ENCODE data around the gene TEF. TPM values are rescaled to one million over a fixed set of nuclear protein-coding genes. Genes with fewer than 3 reads are reported as not detected.

Gene TEF
- total and polyA plus RNA-seq, 9 of the 15 experiments (the other 6 are each of a cell fraction or from before 2014, with no cell fraction given), result 0.04 to 3.1 (median 1.2) TPM

GRCh38 chr22:41381329-41382097 lies at the start of gene TEF (continued):
- TF ChIP-seq ZC3H4 (CRISPR knock-in tag; IDR thresholded peaks at IDR 0.05; ENCODE audit: borderline replicate concordance) (0 out of 2 replicates have a peak, but pooled peaks have one; percentile 40), EGR1 (conservative IDR thresholded peaks at IDR 0.05) (peak; percentile 16; the same call in 1 of the 2 replicates), POLR2A (conservative IDR thresholded peaks at IDR 0.05) (peak; percentile 55), CBX2 (IDR thresholded peaks at IDR 0.05; ENCODE audit: insufficient read depth, low read length, poor library complexity, severe bottlenecking) (no peak), FOS (IDR thresholded peaks at IDR 0.05; ENCODE audit: extremely low read depth, insufficient read length) (peak; percentile 38), CREB1 (IDR thresholded peaks at IDR 0.05) (peak; percentile 14; the same call in 1 of the 2 replicates), CREB1 (CRISPR knock-in tag; IDR thresholded peaks at IDR 0.05) (peak; percentile 22; the same call in 1 of the 2 replicates), ZNF79 (CRISPR knock-in tag; IDR thresholded peaks at IDR 0.05; ENCODE audit: low read depth) (no peak), TBP (optimal IDR thresholded peaks at IDR 0.05; ENCODE audit: low read depth, low read length) (peak; percentile 20), KDM4B (IDR thresholded peaks at IDR 0.05; ENCODE audit: borderline replicate concordance in 2 of 2, low read depth in 1 of 2) (0 out of 4 replicates have a peak, but pooled peaks of 1 of the 2 experiments have one; percentile 47), CCNT2 (IDR thresholded peaks at IDR 0.05; ENCODE audit: borderline replicate concordance, extremely low read depth, insufficient read length, low read depth, low read length) (peak; percentile 45), ATF1 (CRISPR knock-in tag; IDR thresholded peaks at IDR 0.05) (no peak), ATF1 (tag; IDR thresholded peaks at IDR 0.05) (peak; percentile 39; the same call in 1 of the 2 replicates), ZNF146 (CRISPR knock-in tag; IDR thresholded peaks at IDR 0.05; ENCODE audit: unreplicated experiment) (no peak), CREM (IDR thresholded peaks at IDR 0.05; ENCODE audit: low read depth) (0 out of 2 replicates have a peak, but pooled peaks have one; percentile 15), HDAC2 (IDR thresholded peaks at IDR 0.05) (0 out of 2 replicates have a peak, but pooled peaks have one; percentile 39)
